SK-N-SH (cell line): ENCODE measurements around the gene NPAS3. TPM values are rescaled to one million over a fixed set of nuclear protein-coding genes. Genes with fewer than 3 reads are reported as not detected.
A peak's percentile ranks its signal among the peaks of the same experiment; 100 is the strongest.

Experiments
- CTCF ChIA-PET: fragments of 300-600, 350-600 bp; formaldehyde crosslinking; extraction: SDS; loops from one replicate; lab custom pipeline; 2021; lab: Yijun Ruan, JAX
- POLR2A ChIA-PET: fragments of 350-600 bp; sonication (Branson Sonifier 250); formaldehyde crosslinking; extraction: SDS; loops from one replicate; lab custom pipeline; 2020; ENCODE audit warnings: antibody characterized with exemption, inconsistent platforms; lab: Yijun Ruan, JAX
- DNase-seq: peaks from one replicate; pipeline ENCODE4 v3.0.0; 2012
- H2AFZ ChIP-seq: fragments of 200-600 bp; sonication (generic); 2 replicates; pipeline ENCODE4 v1.8.1; 2016; ENCODE audit warnings: antibody characterized with exemption, mild to moderate bottlenecking, low read depth
- H3F3A ChIP-seq: fragments of 200-600 bp; sonication (generic); replicated peaks from 2 replicates; pipeline ENCODE3; 2016; ENCODE audit warnings: antibody characterized with exemption, mild to moderate bottlenecking; ENCODE audit not compliant: insufficient read depth
- H3K27ac ChIP-seq, 2 experiments: fragments of 200-500 bp in 1 of 2; fragments of 200-600 bp in 1 of 2; sonication (Bioruptor generic) in 1 of 2; sonication (generic), shearing (Covaris generic) in 1 of 2; 2 replicates each; pipeline versions ENCODE4 v1.5.1 to v1.6.1; 2014 to 2016; ENCODE audit warnings: low read depth in 2 of 2, inconsistent platforms in 1 of 2, low read length in 1 of 2, mild to moderate bottlenecking in 1 of 2, mixed read lengths in 1 of 2
- H3K27me3 ChIP-seq: fragments of 200-600 bp; sonication (generic), shearing (Covaris generic); 2 replicates; pipeline ENCODE4 v1.6.1; 2016; ENCODE audit warnings: mixed run types; ENCODE audit not compliant: insufficient read depth
- H3K36me3 ChIP-seq, 2 experiments: fragments of 200-500 bp in 1 of 2; fragments of 200-600 bp in 1 of 2; sonication (Bioruptor generic) in 1 of 2; sonication (generic) in 1 of 2; replicated peaks in 1 of 2; 2 replicates each; pipeline versions ENCODE3 to v1.5.1; 2014 to 2016; ENCODE audit warnings: low read length in 1 of 2, mild to moderate bottlenecking in 1 of 2; ENCODE audit not compliant: insufficient read depth in 2 of 2, control insufficient read depth in 1 of 2
- H3K4me1 ChIP-seq, 2 experiments: fragments of 200-500 bp in 1 of 2; fragments of 200-600 bp in 1 of 2; sonication (Bioruptor generic) in 1 of 2; sonication (generic), shearing (Covaris generic) in 1 of 2; 2 replicates each; pipeline versions ENCODE4 v1.5.1 to v1.6.1; 2014 to 2016; ENCODE audit warnings: low read depth in 1 of 2, low read length in 1 of 2, mixed run types in 1 of 2; ENCODE audit not compliant: insufficient read depth in 2 of 2, control insufficient read depth in 1 of 2
- H3K4me2 ChIP-seq: fragments of 200-600 bp; sonication (generic), shearing (Covaris generic); 2 replicates; pipeline ENCODE4 v1.6.1; 2017; ENCODE audit warnings: mixed run types
- H3K4me3 ChIP-seq, 2 experiments: fragments of 200-500 bp in 1 of 2; fragments of 200-600 bp in 1 of 2; sonication (Bioruptor generic) in 1 of 2; sonication (generic), shearing (Covaris generic) in 1 of 2; 2 replicates each; pipeline versions ENCODE4 v1.5.1 to v1.8.1; 2014 to 2016; ENCODE audit warnings: low read depth in 2 of 2, inconsistent platforms in 1 of 2, low read length in 1 of 2, mild to moderate bottlenecking in 1 of 2, mixed read lengths in 1 of 2, moderate library complexity in 1 of 2
- H3K79me2 ChIP-seq: fragments of 200-600 bp; sonication (generic); 2 replicates; pipeline ENCODE4 v1.8.1; 2017; ENCODE audit warnings: mild to moderate bottlenecking; ENCODE audit not compliant: insufficient read depth
- H3K9ac ChIP-seq: fragments of 200-600 bp; sonication (generic); 2 replicates; pipeline ENCODE4 v1.6.1; 2017; ENCODE audit warnings: mixed run types
- H3K9me2 ChIP-seq: fragments of 200-600 bp; sonication (generic); 2 replicates; pipeline ENCODE4 v1.6.1; 2017; ENCODE audit warnings: mixed run types
- H3K9me3 ChIP-seq: fragments of 200-600 bp; sonication (generic); 2 replicates; pipeline ENCODE4 v1.6.1; 2017; ENCODE audit warnings: mixed run types, mild to moderate bottlenecking, moderate library complexity
- H4K20me1 ChIP-seq: fragments of 200-600 bp; sonication (generic); 2 replicates; pipeline ENCODE4 v1.6.1; 2017; ENCODE audit warnings: mild to moderate bottlenecking, mixed run types; ENCODE audit not compliant: insufficient read depth
- ELF1 ChIP-seq: IDR thresholded peaks from 2 replicates; pipeline ENCODE4 v1.4.0; 2012
- EP300 ChIP-seq, 2 experiments: IDR thresholded peaks; 2 replicates each; pipeline versions ENCODE4 v1.4.0 to v1.6.1; 2012; ENCODE audit warnings: borderline replicate concordance in 1 of 2, low read depth in 1 of 2, low read length in 1 of 2
- EZH2phosphoT487 ChIP-seq: fragments of 200-600 bp; sonication (generic); IDR thresholded peaks from 2 replicates; pipeline ENCODE4 v1.6.1; 2017; ENCODE audit warnings: low read depth, mixed run types, mild to moderate bottlenecking, antibody characterized with exemption, moderate library complexity, borderline replicate concordance
- FOSL2 ChIP-seq: IDR thresholded peaks from 2 replicates; pipeline ENCODE4 v1.4.0; 2012; ENCODE audit warnings: low read depth, mild to moderate bottlenecking, moderate library complexity, borderline replicate concordance
- FOXJ3 ChIP-seq: sonication (generic); formaldehyde crosslinking; IDR thresholded peaks from 2 replicates; pipeline ENCODE4 v1.5.1; 2020; ENCODE audit warnings: mild to moderate bottlenecking, missing genetic modification reagents
- JUND ChIP-seq: IDR thresholded peaks from 2 replicates; pipeline ENCODE4 v1.4.0; 2012
- MEF2A ChIP-seq: IDR thresholded peaks from 2 replicates; pipeline ENCODE4 v1.4.0; 2012; ENCODE audit warnings: low read depth, borderline replicate concordance
- NFIC ChIP-seq: IDR thresholded peaks from 2 replicates; pipeline ENCODE4 v1.4.0; 2012; ENCODE audit warnings: borderline replicate concordance
- NRF1 ChIP-seq: IDR thresholded peaks from 2 replicates; pipeline ENCODE4 v1.6.1; 2012; ENCODE audit warnings: low read depth, mild to moderate bottlenecking, low read length
- RCOR1 ChIP-seq: fragments of 150-350 bp; IDR thresholded peaks from 2 replicates; pipeline ENCODE4 v1.6.1; 2017; ENCODE audit warnings: antibody characterized with exemption, low read length
- SMC3 ChIP-seq: IDR thresholded peaks from 2 replicates; pipeline ENCODE4 v1.6.1; 2012; ENCODE audit warnings: low read depth, low read length, improper control_type of control experiment
- TAF1 ChIP-seq: IDR thresholded peaks from 2 replicates; pipeline ENCODE4 v1.6.1; 2012; ENCODE audit warnings: low read depth, mild to moderate bottlenecking, low read length, moderate library complexity, borderline replicate concordance
- USF1 ChIP-seq: IDR thresholded peaks from 2 replicates; pipeline ENCODE4 v1.4.0; 2012; ENCODE audit warnings: low read depth, borderline replicate concordance
- WGBS: methylation state at CpG from one replicate; pipeline ENCODE4 v1.1.6; 2017; ENCODE audit warnings: low lambda C conversion rate; 5-methylcytosine and 5-hydroxymethylcytosine counted together
- polyA plus RNA-seq, 3 experiments: library from polyadenylated mRNA; depleted of rRNA; stranded (reverse); fragments of >200 nt; gene quantifications; 2 replicates each; pipeline ENCODE4 v1.2.3, GENCODE V29; 2012
- TF ChIP-seq, protein P1 (sequence below): IDR thresholded peaks from 2 replicates; pipeline ENCODE4 v1.6.1; 2012; ENCODE audit warnings: mild to moderate bottlenecking, low read depth, low read length, moderate library complexity
- TF ChIP-seq, protein P2 (sequence below): fragments of 150-350 bp; IDR thresholded peaks from 2 replicates; pipeline ENCODE4 v1.6.1; 2016; ENCODE audit warnings: mild to moderate bottlenecking, low read depth, low read length

NPAS3 gene
- polyA plus RNA-seq, 1 of the 3 experiments (the other 2 are of a cell fraction) = 4.3 TPM

GRCh38 chr14:33563191-33563900, 624.7 kb downstream of the NPAS3 start (continued):
- TF ChIP-seq TAF1 = no peak
- no peak for TF ChIP-seq SMC3
- TF ChIP-seq EP300 (IDR thresholded peaks at IDR 0.05; ENCODE audit: borderline replicate concordance in 1 of 2, low read depth in 1 of 2, low read length in 1 of 2) = no peak
- no peak for TF ChIP-seq EZH2phosphoT487

GRCh38 chr14:33563901-33564197, 625.2 kb downstream of the NPAS3 start:
- Histone ChIP-seq H3K4me3 (no peak overlapping the region), H3K27me3 (no peaks in the 10 kb centered on the region)
- no peak for TF ChIP-seq RCOR1
- no peak for TF ChIP-seq MEF2A
- TF ChIP-seq NFIC = no peak
- no peak for TF ChIP-seq NRF1
- TF ChIP-seq, protein P1, sequence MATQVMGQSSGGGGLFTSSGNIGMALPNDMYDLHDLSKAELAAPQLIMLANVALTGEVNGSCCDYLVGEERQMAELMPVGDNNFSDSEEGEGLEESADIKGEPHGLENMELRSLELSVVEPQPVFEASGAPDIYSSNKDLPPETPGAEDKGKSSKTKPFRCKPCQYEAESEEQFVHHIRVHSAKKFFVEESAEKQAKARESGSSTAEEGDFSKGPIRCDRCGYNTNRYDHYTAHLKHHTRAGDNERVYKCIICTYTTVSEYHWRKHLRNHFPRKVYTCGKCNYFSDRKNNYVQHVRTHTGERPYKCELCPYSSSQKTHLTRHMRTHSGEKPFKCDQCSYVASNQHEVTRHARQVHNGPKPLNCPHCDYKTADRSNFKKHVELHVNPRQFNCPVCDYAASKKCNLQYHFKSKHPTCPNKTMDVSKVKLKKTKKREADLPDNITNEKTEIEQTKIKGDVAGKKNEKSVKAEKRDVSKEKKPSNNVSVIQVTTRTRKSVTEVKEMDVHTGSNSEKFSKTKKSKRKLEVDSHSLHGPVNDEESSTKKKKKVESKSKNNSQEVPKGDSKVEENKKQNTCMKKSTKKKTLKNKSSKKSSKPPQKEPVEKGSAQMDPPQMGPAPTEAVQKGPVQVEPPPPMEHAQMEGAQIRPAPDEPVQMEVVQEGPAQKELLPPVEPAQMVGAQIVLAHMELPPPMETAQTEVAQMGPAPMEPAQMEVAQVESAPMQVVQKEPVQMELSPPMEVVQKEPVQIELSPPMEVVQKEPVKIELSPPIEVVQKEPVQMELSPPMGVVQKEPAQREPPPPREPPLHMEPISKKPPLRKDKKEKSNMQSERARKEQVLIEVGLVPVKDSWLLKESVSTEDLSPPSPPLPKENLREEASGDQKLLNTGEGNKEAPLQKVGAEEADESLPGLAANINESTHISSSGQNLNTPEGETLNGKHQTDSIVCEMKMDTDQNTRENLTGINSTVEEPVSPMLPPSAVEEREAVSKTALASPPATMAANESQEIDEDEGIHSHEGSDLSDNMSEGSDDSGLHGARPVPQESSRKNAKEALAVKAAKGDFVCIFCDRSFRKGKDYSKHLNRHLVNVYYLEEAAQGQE = no peak
- TF ChIP-seq, protein P2, sequence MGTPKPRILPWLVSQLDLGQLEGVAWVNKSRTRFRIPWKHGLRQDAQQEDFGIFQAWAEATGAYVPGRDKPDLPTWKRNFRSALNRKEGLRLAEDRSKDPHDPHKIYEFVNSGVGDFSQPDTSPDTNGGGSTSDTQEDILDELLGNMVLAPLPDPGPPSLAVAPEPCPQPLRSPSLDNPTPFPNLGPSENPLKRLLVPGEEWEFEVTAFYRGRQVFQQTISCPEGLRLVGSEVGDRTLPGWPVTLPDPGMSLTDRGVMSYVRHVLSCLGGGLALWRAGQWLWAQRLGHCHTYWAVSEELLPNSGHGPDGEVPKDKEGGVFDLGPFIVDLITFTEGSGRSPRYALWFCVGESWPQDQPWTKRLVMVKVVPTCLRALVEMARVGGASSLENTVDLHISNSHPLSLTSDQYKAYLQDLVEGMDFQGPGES = no peak
- TF ChIP-seq FOSL2 = no peak
- no peak for TF ChIP-seq USF1
- no peak for TF ChIP-seq FOXJ3 (CRISPR knock-in tag)
- TF ChIP-seq JUND = no peak
- TF ChIP-seq ELF1 = no peak

More at GRCh38 chr14:33563901-33564197, 625.2 kb downstream of the NPAS3 start:
- CTCF ChIA-PET = no interaction called here
- no peaks in the 10 kb centered on the region for H4K20me1 ChIP-seq
- H3K79me2 ChIP-seq = no peaks in the 10 kb centered on the region
- H3K9me3 ChIP-seq = no peaks in the 10 kb centered on the region
- no peak for DNase-seq
- POLR2A ChIA-PET = no interaction called here
- 88% methylated on average over 1 of the region's 1 CpG for WGBS
- H3K4me1 ChIP-seq = peaks cover 20 to 53% of the 10 kb centered on the region in 2 experiments
- H3F3A ChIP-seq = peaks cover 14% of the 10 kb centered on the region
- H3K27ac ChIP-seq = peak overlapping the region in 1 of 2 experiments; percentile 67; a peak in 1 of 4 replicates
- H3K36me3 ChIP-seq = no peaks in the 10 kb centered on the region
- H3K4me2 ChIP-seq = no peak overlapping the region
- no peak overlapping the region for H3K9ac ChIP-seq
- no peak overlapping the region for H2AFZ ChIP-seq
- H3K9me2 ChIP-seq = no peaks in the 10 kb centered on the region
